Peyer's patch (tissue), 4 donors: Measurements from ENCODE around the gene DUSP1. TPM values are rescaled to one million over a fixed set of nuclear protein-coding genes. Genes with fewer than 3 reads are reported as not detected.

Experiments
- DNase-seq, 3 donors: peaks; one replicate each; pipeline ENCODE4 v3.0.0-alpha.2; 2017 to 2019
- H3K27ac ChIP-seq, 4 donors: fragments of 200-600 bp; sonication (generic); one replicate each; pipeline ENCODE4 v1.5.1; 2016 to 2019
- H3K27me3 ChIP-seq, 2 donors: fragments of 200-600 bp; sonication (generic); one replicate each; pipeline ENCODE4 v1.5.1; 2019
- H3K36me3 ChIP-seq, 3 donors: fragments of 200-600 bp; sonication (generic); one replicate each; pipeline ENCODE4 v1.5.1; 2016 to 2019
- H3K4me1 ChIP-seq, 4 donors: fragments of 200-600 bp; sonication (generic); one replicate each; pipeline ENCODE4 v1.5.1; 2016 to 2019
- H3K4me3 ChIP-seq, 4 donors: fragments of 200-600 bp; sonication (generic); 1 replicate in 3 of 4; 2 replicates in 1 of 4; pipeline ENCODE4 v1.5.1; 2016 to 2019; ENCODE audit warnings: mild to moderate bottlenecking in 1 of 4
- H3K9me3 ChIP-seq, 4 donors: fragments of 200-600 bp; sonication (generic); one replicate each; pipeline ENCODE4 v1.5.1; 2016 to 2019; ENCODE audit warnings: mild to moderate bottlenecking in 1 of 4
- CTCF ChIP-seq, 6 experiments: fragments of 450-650 bp in 4 of 6; fragments of 200-600 bp in 2 of 6; sonication (generic) in 1 of 6; IDR thresholded peaks; one replicate each; pipeline ENCODE4 v1.5.1; 2017 to 2019; ENCODE audit warnings: antibody characterized with exemption in 6 of 6, mild to moderate bottlenecking in 3 of 6, moderate library complexity in 1 of 6
- POLR2A ChIP-seq, 2 donors: fragments of 450-650 bp; IDR thresholded peaks; one replicate each; pipeline ENCODE4 v1.5.1; 2017; ENCODE audit warnings: antibody characterized with exemption in 2 of 2, mild to moderate bottlenecking in 2 of 2, moderate library complexity in 2 of 2
- total RNA-seq, 4 donors: library from RNA; depleted of rRNA; stranded (reverse); fragments of >200 nt; gene quantifications; one replicate each; pipeline ENCODE4 v1.1.0, GENCODE V29; 2016

Gene DUSP1
- total RNA-seq, 4 donors from 2014 or later, result 155 to 427 (median 285) TPM

- Histone ChIP-seq H3K4me3 (no peak overlapping the region), H3K27ac (peak overlapping the region in 1 of 4 donors; percentile 77), H3K36me3 (no peaks in the 10 kb centered on the region), H3K27me3 (no peaks in the 10 kb centered on the region), H3K9me3 (no peaks in the 10 kb centered on the region), H3K4me1 (peaks cover 0 to 6% (median 0%) of the 10 kb centered on the region in 4 donors)
- DNase-seq, result no peak
- TF ChIP-seq CTCF (IDR thresholded peaks at IDR 0.05), result no peak
These were observed 23.5 kb downstream of the DUSP1 start for GRCh38 chr5:172747471-172747870.

- H3K9me3 ChIP-seq, result no peaks in the 10 kb centered on the region
- TF ChIP-seq POLR2A (IDR thresholded peaks at IDR 0.05) (no peak), CTCF (IDR thresholded peaks at IDR 0.05) (no peak)
- no peak overlapping the region for H3K4me3 ChIP-seq
- H3K36me3 ChIP-seq, result no peaks in the 10 kb centered on the region
- no peak for DNase-seq
- H3K4me1 ChIP-seq, result peaks cover 0 to 6% (median 0%) of the 10 kb centered on the region in 4 donors
- H3K27ac ChIP-seq, result peak overlapping the region in 1 of 4 donors; percentile 77
- H3K27me3 ChIP-seq, result no peaks in the 10 kb centered on the region
These were observed 24.3 kb downstream of the DUSP1 start for GRCh38 chr5:172746725-172747124.

GRCh38 chr5:172745838-172746237 lies 25.2 kb downstream of the DUSP1 start:
- no peak for DNase-seq
- no peaks in the 10 kb centered on the region for H3K9me3 ChIP-seq
- no peaks in the 10 kb centered on the region for H3K27me3 ChIP-seq
- no peak for TF ChIP-seq CTCF (IDR thresholded peaks at IDR 0.05)
- peaks cover 0 to 6% (median 0%) of the 10 kb centered on the region in 4 donors for H3K4me1 ChIP-seq
- H3K27ac ChIP-seq, result peak overlapping the region in 1 of 4 donors; percentile 77
- H3K36me3 ChIP-seq, result no peaks in the 10 kb centered on the region
- H3K4me3 ChIP-seq, result no peak overlapping the region

GRCh38 chr5:172745406-172745805 lies 25.6 kb downstream of the DUSP1 start:
- H3K4me1 ChIP-seq, result peaks cover 0 to 6% (median 0%) of the 10 kb centered on the region in 4 donors
- TF ChIP-seq CTCF (IDR thresholded peaks at IDR 0.05) (no peak), POLR2A (IDR thresholded peaks at IDR 0.05) (no peak)
- no peak overlapping the region for H3K4me3 ChIP-seq
- H3K27ac ChIP-seq, result peak overlapping the region in 1 of 4 donors; percentile 41
- no peaks in the 10 kb centered on the region for H3K9me3 ChIP-seq
- H3K27me3 ChIP-seq, result no peaks in the 10 kb centered on the region
- no peak for DNase-seq
- H3K36me3 ChIP-seq, result no peaks in the 10 kb centered on the region

- no peak for DNase-seq
- Histone ChIP-seq H3K27ac (no peak overlapping the region), H3K27me3 (no peaks in the 10 kb centered on the region), H3K9me3 (no peaks in the 10 kb centered on the region), H3K4me1 (no peaks in the 10 kb centered on the region), H3K36me3 (no peaks in the 10 kb centered on the region), H3K4me3 (no peak overlapping the region)
- TF ChIP-seq CTCF (IDR thresholded peaks at IDR 0.05) (no peak), POLR2A (IDR thresholded peaks at IDR 0.05) (no peak)
These were observed 26.6 kb downstream of the DUSP1 start for GRCh38 chr5:172744123-172745104.
